NCI-H2107 treated with DMSO at 0.1 percent for 48 hours (cell line): ENCODE results near the gene NEDD4L.

ENCODE experiments used
- DNase-seq: peaks from one replicate; lab custom pipeline; 2025; ENCODE audit not compliant: unreplicated experiment; lab: John Stamatoyannopoulos, UW

Gene NEDD4L

DNA sequence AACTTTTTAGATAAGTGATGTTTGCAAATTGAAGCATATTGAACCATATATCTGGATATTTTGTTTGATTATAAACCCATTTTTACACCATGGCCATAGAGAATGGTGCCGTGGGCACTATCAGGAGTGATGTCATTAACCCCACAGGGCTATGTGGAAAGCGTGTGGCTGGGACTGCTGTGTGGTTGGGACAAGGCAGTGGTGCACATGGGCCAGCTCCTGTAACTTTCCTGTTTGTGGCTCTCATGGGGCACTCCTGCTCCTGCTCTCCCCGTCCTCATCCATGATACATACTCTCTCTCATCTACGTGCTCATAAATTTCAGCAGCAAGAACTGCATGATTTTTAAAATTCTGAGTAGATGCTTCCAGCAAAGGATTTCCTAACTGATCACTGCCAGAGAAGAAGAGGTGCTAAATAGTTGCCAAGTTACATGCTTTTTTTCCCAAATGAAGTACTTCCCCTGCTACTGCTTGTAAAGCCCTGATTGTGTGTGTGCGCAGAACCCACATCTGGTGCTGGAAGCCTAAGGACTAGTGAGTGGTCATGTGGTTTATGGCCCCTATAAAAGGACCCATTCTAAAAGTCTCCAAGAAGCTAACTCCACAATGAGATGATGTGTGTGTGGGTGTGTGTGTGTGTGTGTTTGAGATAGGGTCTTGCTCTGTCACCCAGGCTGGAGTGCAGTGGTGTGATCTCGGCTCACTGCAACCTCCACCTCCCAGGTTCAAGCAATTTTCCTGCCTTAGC lies 240.8 kb downstream of the NEDD4L start:
- no peak for DNase-seq

DNA sequence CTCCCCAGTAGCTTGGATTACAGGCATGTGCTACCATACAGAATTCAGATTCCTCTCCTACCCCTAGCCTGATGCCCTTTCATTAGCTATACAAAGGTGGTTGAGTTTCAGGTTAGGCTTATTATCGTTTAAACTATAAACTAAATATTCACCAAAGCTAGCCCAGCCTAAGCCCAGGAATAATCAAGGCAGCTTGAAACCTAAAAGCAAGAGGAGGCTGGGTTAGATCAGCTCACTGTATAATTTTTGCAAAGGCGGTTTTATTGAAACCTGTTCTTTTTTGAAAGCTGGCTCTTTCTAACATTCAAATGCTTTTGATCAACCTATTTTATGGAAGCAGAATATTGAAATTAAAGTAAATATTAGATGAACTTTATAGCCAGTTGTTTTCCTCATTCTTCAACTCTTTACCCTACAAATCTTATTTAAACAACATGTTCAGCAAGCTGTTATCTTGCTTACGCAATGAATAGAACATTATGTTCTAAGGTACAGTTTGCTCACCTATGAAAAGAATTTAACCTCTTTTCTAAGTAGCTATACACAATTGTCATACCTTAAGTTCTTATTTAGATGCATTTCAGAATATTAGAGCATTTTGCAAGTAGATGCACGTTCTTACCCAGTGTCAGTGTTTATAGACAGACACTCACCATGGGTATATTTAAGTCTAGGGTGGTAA lies 241.6 kb downstream of the NEDD4L start:
- DNase-seq = no peak

DNA sequence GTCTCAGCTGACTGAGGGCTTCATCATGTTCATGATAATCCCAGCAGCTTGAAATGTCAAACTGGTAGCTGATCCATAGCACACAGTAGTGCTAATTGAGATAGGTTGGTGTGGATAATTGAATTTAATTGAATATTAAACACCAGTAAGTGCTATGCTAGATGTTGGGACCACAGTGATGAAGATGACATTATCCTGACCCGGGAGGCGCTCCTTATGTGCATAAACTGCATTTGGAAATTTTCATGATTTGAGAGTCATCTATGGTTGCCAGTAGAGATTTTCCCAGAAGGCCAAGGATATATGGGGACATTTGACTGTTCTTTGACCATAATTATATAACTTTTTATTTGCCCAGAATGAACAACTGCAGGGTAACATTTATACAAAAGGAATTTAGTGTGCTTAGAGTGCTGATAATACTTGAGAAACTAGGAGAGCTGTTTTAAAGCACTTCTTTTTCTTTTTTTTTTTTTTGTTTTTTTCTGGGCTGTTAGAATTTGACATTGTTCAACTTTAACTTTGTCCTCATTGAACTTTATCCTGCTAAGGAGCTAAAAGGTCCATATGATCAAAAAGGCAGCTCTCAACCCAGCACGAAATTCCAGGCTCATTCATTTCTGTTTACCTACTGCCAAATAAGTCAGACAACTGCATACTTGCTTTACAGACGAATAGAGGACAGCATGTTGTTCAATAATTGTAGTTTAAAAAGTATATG lies 242.8 kb downstream of the NEDD4L start:
- no peak for DNase-seq

DNA sequence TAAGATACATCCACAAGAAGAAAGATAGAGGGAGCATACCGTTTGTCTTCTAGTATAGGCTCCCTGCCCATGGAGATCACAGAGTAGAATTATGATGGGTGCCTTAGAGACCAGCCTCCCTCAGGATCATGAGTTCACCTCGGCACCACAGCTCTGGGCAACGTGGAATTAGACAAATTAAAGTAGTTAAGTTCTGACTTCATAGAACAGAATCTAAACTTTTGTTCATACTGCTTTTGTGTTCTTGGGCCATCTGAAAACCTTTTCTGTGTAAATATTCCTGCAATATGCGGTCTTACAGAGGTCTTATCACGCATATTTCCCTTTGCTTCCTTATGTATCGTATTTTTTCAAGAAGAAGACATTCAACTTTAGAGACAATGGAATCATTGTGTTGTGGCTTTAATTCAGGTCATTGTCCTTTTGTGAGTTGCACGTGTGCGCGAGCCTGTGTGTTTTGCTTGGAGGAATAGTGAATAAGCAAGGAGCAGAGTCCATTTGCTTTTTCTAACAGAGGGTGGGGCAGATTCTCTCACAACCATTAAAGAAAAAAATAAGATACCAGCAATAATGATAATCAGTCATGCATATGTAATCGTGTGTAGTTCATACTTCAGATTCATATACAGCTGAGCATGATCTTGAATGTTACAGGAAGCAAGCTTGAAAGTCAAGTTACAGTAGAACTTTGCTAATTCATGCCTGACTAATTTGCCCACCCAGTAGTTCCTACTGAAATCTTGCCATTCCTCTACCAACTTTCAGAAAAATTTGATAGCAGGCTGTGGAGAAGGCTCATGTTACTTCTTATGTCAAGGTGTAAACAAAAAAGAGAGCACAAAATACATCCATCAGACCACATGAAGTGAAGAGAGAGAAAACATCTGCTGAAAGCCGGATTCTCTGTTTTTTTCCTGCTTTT lies 243.6 kb downstream of the NEDD4L start:
- peak; percentile 24 for DNase-seq

GRCh38 chr18:58288921-58289797 lies 245.1 kb downstream of the NEDD4L start:
- DNase-seq = peak; percentile 41

DNA sequence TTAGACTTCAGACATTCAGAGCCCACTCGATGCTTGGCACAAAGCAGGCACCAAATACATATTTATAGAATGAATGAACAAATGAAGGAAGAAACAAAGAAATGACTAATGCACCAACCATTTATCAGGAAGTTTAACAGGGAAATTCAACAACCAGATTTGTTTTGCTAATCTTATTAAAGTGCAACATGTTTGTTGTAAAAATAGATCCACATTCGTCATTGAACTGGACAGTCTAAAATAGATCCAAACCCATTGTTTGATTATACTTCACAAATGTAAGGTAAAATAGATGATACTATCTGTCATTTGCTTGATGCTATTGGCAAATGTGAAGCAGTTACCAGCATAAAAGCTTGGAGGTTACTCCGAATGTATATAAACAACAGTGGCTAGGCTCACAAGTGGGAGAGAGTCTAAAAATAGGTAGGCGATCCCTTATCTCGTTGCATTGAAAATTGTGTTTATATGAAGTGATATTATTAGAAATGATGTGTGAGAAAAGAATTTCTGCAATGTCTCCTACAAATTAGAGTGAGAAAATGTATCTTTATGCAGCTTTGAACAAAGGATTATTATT lies 246.2 kb downstream of the NEDD4L start:
- no peak for DNase-seq

- DNase-seq = no peak
Observed at GRCh38 chr18:58291131-58291530, 247.1 kb downstream of the NEDD4L start.

DNA sequence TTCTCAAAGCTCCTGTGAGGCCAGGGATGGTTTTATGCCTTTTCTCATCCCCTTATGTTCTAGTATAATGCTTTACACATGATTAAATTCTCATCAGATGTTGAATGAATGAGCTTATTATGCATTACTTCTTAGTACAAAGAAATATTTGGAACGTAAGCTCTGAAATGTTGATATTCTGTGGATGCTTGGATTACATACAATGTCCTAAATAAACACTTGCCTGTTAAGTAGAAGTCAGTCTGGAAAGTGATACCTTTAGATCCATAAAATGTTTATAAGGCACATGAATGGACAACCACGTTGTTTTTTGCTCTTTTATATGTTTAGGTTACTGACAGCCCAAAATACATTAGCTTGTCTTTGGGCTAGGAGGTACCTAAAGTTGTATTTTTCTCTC lies 248.6 kb downstream of the NEDD4L start:
- DNase-seq = no peak

DNA sequence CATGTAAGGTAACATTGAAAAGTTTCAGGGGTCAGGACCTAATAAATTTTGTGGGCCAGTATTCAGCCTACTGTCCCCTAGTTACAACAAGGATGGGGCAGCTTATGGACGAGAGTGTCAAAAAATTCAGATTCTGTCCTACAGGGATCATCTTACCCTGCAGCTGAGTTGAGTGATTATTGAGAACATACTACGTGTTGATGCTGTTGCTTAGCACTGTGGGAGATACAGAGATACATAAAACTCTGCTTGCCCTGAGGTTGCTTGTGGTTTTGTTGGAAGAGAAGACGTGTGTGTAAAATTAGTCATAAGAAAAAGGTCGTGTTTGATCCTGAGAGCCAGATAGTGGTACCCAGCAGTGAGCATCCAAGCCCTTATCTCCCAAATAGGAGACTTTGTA lies 253.2 kb downstream of the NEDD4L start:
- DNase-seq = no peak

DNA sequence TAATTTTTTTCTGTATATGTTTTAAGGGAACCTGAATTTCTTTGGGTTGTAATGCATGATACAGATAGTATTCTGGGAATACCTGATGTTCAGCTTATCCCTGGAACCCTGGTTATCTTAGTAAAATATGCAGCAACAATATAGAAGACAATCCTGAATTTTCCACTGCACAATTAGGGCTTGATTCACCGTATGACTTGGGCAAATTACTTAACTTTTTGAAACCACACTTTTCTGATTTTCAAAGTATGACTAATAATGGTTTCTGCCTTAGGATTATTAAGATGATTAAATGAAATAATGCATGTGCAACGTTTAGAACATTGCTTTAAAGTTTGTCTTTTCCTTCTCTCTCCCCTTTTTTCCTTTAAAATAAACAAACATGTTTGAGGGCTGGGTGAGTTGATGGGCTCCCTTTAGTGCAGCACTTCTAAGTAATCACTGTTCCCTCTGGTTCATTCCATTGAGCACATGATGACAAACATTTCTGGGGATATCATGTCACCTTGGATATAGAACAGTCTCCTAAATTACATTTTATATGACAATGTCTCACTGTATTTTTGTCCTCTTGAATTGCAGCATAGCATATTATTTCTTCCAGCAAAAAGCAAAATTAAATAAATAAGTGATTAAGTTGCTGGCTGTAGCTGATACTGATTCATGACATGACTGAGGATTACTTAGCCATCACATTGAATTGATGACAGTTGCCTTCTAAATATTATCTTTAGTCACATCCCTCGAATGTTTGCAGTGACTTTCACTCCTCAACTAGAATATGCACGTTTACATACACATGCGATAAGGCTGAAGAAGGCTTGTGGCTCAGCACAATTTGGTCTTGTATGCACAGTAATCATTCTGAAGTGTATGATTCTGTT lies 254.5 kb downstream of the NEDD4L start:
- no peak for DNase-seq

DNA sequence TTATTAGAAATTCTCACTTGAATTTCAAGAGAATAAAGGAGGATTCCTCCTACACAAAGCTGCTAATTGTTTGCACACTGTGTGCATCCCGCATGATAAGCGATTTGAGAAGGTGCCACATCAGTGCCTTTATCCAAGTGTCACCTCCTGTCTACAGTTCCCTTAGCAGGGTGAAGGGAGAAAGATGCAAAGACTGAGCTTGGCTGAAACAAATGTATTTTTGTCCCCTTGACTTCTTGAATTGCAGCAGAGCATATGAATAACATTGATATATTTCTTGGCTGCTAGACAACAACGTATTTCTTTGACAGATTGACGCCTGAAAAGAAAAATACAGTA lies 255.1 kb downstream of the NEDD4L start:
- DNase-seq = no peak

GRCh38 chr18:58299936-58300335 lies 255.9 kb downstream of the NEDD4L start:
- DNase-seq = no peak

GRCh38 chr18:58300867-58301266 lies 256.8 kb downstream of the NEDD4L start:
- no peak for DNase-seq

DNA sequence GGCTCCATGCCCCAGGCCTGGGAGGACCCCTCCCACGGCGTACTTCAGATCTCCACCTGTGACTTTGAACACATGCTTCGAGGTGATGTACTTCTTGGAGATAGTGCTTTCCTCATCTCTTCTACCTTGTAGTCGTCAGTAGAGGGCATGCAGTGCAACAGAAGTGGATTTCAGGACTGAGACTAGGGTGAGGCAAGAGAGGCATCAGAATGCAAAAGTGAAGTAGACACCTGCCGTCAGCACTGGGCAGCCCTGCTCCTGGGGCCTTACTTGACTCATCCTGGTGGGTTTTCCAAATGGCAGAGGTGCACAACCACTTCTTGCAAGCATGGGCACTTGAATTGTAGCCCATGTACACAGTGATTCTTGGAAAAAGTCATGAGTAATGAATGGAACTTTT lies 258.8 kb downstream of the NEDD4L start:
- no peak for DNase-seq

- DNase-seq = no peak
Observed at GRCh38 chr18:58303363-58303762, 259.3 kb downstream of the NEDD4L start.

DNA sequence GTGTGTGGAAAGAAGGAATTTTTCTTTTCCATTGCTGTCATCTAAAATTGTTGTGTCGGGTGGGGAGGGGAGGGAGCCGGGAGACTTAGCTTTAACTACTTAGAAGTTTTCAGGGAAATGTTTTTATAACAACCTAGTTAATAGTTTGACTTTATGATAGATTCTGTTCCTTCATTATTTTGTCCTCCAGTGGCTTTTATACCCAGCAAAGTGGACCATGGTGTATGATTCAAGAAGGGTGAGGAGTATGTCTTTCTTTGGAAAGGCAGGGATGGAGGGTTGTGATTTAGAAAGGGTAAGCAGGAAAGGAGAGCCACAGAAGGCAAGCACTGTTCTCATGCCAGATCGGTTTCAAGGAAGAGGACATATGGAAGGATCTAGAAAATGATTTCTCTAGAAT lies 261.8 kb downstream of the NEDD4L start:
- DNase-seq = no peak

- no peak for DNase-seq
Observed at GRCh38 chr18:58307441-58307840, 263.4 kb downstream of the NEDD4L start.

DNA sequence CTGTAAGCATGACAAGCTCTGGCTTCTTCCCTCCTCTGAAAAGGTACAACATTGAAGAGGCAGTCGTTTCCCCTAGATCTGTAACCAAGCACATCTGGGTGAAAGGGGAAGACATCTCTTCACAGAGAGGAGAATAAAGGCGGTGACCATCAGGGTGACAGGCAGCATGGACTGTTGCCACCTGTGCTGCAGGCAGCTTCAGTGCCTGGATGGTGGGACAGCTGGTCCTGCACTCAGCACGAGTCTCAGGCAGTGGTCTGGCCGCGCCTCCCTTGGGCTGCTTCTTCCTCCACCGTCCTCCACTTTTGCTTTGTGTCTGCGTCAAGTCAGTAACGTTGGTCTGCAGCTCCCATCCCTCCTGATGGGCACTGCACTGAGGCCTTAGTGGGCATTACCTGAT lies 264.4 kb downstream of the NEDD4L start:
- no peak for DNase-seq

- no peak for DNase-seq
Observed at GRCh38 chr18:58309099-58309498, 265.1 kb downstream of the NEDD4L start.
